CD4-positive, alpha-beta T cell treated with Interleukin-6 for 4 hours (primary cell): ENCODE results near the gene RMDN2.
"Not testable (repeated sequence)": the region's sequence is repeated elsewhere in the genome, so short reads cannot be mapped to it uniquely, and the experiment has no call there.

ENCODE experiments used
- DNase-seq: peaks from one replicate; pipeline ENCODE4 v3.0.0-alpha.2; 2020; ENCODE audit warnings: mixed read lengths

The RMDN2 gene

DNA sequence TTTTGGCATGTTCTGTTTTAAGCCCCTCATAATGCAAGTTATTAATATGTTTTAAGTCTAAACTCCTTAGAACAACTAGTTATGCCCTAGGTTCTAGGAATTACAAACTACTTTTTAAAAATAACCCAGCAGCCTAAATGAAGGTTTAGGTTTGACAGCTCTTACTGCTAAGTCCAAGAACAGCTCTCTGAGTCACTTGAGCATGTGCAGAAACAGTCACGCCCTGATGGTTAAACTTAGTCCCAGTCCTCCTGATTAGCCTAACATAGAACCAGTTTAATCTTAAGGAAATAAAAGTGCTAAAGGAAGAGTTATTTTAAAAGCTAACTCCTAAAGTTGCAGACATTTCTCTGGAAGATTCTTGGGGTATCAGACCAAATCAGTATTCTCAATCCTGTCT is 72.5 kb downstream of the RMDN2 start:
- no peak for DNase-seq

DNA sequence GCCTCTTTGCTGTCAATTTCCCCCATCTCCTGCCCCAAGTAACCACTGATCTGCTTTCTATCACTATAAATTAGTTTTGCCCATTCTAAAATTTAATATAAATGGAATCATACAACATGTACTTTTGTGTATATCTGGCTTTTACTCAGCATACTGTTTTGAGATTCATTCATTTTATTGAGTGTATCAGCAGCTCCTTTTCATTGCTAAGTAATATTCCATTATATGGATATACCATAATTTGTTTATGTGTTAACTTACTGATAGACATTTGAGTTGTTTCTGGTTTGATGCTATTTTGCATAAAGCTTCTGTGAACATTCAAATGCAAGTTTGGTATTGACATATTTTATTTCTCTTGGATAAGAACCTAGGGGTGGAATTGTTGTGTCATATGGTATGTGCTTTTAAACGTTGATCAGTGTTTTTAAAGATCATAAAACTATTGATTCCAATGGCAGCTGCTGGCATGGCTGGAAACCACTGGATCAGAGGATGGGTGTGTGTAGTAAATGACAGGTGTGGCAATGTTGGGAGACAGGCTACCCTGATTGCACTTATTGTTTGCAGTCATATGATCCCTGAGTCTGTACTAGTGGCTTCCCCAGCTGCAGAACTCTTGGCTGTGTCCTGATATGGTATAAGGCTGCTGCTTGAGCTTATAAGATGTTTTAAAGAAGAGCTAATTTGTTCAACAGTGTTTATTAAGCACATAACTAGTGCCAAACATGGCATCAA is 75.6 kb downstream of the RMDN2 start:
- DNase-seq: no peak

DNA sequence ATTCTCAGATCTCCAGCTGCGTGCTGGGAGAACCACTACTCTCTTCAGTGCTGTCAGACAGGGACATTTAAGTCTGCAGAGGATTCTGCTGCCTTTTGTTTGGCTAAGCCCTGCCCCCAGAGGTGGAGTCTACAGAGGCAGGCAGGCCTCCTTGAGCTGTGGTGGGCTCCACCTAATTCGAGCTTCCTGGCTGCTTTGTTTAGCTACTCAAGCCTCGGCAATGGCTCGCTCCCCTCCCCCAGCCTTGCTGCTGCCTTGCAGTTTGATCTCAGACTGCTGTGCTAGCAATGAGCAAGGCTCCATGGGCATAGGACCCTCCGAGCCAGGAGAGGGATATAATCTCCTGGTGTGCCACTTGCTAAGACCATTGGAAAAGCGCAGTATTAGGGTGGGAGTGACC is 85.1 kb downstream of the RMDN2 start:
- not testable (repeated sequence) for DNase-seq

DNA sequence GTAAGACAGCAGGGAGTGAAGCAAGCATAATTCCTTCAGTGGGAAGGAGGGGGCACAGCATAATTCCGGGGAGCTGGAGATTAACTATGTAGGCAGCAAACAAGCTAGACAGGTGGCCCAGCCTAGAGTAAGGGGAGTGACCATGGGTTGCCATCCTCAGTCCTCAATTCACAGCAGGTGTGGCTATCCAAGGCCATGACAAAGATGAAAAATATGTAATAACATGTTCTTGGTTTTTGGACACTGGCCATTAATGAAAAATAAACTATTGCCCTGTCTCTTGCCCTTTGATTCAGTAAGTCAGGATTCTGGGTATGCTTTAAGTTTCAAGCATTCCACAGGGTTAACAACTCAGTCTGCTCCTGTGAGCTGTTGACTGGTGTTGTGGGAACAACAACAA is 85.9 kb downstream of the RMDN2 start:
- DNase-seq: no peak

DNA sequence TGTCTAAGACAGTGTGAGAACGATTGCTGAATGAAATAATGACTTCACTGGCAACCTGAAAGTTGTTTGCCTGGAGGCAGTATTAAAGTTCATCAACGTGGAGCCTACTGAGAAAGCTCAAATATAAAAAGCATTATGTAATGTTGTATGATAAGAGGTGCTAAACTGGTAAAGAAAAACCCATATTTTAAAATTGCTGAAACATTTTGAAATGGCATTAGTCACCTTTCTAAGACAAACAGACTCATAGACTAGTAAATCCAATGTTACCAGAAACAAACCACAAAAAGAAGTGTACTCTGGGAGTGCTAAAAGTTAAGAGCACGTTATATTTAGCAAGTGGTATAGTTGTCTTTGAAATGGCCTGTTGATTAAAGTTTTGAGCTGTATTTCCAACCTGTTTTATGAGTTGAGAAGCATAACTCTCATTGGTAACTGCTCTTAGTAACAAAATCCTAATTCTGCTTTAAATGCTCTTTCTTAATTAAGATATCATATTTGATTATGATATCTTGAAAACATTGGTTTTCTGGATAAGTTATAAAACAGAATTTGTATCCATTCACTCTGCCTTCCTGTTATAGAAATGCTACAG is 88.2 kb downstream of the RMDN2 start:
- no peak for DNase-seq

DNA sequence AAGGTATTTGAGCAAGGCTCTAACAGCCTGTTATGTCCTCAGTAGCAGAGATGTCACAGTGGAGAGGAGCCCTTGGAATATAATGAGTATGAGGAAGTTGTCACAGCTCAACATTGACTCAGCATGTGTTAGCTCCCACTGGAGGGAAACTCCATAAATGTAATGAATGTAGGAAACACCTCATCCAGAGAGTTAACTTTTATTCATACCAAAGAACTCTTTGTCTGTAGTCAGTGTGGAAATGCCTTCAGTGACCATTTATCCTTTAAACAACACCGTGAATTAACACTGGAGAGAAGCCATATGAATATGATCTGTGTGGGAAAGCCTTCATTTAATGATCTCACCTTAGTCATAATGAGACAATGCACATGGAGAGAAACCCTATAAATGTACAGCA is 91.1 kb downstream of the RMDN2 start:
- DNase-seq: no peak

DNA sequence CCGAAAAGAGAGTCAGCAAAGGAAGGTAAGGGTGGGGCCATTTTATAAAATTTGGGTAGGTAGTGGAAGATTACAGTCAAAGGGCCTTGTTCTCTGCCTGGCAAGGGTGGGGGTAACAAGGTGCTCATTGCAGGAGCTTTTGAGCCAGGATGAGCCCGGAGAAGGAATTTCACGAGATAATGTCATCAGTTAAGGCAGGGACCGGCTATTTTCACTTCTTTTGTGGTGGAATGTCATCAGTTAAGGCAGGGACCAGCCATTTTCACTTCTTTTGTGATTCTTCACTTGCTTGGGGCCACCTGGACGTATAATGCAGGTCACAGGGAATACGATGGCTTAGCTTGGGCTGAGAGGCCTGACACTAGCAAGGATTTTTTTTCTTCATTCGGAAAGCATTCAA is 92.7 kb downstream of the RMDN2 start:
- DNase-seq: no peak

DNA sequence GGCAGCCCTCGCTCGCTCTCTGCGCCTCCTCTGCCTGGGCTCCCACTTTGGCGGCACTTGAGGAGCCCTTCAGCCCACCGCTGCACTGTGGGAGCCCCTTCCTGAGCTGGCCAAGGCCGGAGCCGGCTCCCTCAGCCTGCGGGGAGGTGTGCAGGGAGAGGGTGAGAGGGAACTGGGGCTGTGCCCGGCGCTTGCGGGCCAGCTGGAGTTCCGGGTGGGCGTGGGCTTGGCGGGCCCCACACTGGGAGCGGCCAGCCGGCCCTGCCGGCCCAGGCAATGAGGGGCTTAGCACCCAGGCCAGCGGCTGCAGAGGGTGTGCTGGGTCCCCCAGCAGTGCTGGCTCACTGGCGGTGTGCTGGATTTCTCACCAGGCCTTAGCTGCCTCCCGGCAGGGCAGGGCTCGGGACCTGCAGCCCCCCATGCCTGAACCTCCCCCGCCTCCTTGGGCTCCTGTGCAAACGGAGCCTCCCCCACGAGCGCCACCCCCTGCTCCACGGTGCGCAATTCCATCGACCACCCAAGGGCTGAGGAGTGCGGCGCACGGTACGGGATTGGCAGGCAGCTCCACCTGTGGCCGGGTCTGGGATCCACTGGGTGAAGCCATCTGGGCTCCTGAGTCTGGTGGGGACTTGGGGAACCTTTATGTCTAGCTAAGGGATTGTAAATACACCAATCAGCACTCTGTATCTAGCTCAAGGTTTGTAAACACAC is 95.4 kb downstream of the RMDN2 start:
- not testable (repeated sequence) for DNase-seq

DNA sequence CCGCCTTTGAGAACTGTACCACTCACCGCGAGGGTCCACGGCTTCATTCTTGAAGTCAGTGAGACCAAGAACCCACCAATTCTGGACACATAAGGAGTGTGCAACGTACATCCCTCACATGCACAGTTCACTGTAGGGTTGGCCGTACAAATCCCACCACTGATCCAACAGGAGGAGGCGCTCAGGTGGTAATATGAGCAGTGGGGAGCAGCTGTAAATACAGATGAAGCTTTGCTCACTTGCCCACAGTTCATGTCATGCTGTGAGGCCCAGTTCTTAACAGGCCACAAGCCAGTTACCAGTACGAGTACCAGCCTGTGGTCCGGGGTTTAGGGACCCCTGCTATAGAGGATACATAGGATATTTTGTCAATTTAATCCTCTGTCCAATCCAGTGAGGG is 96.5 kb downstream of the RMDN2 start:
- DNase-seq: no peak

DNA sequence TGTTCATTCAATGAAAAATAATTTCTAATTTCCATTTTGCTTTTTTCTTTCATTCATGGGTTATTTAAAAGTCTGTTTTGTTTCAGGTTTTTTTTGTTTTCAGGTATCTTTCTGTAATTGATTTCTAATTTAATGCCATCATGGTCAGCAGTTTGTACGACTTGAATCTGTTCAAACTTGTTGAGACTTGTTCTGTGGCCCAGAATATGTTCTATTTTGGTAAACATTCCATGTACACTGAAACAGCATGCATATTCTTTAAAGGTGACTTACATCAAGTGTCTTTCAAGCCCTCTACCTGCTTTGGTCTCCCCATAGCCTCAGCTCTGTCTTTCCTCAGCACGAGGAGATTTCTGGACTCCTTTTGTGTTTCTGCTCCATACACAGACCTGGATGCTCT is 101.8 kb downstream of the RMDN2 start:
- no peak for DNase-seq

DNA sequence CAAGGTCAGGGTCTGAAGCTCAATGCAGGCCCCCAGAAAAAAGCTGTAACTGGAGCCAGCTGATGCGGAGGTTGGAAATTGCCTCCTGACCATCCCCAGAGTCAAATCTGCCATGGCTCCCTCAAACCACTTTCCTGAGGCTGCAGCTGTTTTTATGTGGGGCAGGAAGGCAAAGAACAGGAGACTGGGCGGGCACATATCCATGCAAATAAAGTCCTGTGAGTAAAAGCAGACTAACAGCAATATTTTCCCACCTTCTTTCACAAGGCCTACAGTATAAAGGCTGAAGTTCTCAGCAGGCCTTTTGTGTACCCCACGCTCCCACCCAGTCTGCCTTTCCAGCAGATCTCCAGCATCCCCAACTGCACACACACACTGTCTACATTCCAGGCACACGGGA is 103.7 kb downstream of the RMDN2 start:
- no peak for DNase-seq

DNA sequence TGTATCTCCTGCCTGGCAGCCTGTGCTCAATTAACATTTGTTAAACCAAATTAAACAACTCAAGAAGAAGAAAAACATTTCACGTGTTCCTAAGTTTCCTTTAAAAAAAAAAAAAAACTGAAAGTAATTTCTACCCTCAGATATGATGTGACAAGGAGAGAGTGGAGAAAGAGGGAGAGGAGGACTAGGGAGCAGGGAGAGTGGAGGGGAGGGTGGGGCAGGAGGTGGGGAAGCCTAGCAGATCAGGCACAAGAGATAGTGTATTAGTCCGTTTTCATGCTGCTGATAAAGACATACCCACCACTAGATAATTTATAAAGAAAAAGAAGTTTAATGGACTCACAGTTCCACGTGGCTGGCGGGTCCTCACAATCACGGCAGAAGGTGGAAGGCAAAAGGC is 104.4 kb downstream of the RMDN2 start:
- DNase-seq: no peak

DNA sequence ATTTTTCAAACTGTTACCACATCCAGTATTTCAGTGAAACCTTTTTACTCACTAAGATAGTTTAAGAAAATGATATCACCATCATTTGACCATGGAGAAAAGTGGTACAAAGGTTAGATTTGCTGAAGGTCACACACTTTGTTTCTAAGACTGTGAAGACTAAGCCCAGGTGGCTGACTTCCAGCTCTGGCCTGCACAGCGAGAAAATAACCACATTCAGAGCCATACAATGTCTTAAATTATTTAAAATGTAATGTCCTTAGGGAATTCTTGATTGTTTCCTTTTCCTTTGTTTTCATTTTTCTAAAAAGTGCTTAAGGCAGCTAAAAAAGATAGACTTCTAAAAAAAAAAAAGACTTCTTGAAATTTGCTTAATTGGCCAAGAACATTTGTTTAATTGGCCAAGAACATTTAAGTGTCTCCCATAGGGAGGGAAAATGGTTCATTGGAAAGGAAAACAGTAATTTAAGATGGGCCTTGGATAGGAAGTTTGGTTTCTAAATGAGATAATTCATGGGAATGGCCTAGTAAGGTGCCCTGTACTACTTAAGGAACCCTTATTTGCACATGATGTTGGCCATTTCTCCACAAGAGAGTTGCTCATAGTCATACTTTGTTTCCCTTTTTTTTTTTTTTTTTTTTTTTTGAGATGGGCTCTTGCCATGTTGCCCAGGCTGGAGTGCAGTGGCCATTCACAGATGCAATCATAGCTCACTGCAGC is 105.7 kb downstream of the RMDN2 start:
- DNase-seq: no peak

DNA sequence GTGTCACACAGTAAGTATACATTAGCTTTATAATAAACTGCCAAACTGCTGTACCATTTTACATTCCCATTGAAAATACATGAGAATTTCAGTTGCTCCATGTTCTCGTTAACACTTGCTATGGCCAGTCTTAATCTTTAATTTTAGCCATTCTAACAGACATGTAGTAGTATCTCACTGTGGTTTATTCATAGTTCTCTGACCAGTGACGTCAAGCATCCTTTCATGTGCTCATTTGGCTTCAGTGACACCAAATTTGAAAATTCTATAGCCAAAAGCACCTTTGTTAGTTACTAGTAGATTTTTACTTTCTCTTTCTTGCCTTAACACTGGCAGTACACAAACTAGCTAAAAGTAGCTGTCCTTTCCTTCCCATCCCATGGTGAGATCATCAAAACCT is 107.9 kb downstream of the RMDN2 start:
- no peak for DNase-seq

DNA sequence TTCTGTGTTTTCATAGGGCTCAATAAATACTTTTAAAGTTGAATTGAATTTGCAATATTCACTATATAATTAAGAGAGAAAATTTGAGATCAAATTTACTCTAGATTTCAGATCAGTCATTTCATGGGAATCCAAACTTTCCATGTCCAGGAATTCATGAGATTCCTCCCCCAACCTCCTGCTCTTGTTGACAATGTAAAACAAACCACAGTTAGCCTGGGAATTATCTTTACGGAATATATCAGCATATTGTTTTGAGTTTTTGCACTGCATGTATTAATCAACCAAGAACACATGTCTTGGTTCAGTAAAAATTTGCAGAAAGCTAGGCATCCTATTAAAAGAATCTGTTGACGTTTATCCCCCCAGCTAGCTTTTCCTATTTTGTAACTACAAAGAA is 108.6 kb downstream of the RMDN2 start:
- no peak for DNase-seq

DNA sequence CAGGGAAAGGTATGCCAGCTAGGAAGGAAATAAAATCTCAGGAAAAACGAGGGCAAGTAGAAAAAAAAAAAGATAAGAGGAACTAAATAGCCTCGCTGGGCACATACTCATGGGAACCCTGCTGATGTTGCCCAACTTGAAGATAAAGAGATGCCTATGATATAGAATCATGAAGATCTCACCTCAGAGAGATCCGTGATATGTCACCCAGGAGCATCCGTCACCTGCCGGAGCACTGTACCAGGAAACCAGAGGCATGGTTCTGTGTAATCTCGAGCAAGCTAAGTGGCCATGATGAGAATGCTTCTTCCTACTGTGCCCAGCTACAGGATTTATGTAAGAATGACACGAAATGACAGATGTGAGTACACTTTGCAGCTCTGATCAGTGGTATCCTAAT is 110.9 kb downstream of the RMDN2 start:
- DNase-seq: no peak

DNA sequence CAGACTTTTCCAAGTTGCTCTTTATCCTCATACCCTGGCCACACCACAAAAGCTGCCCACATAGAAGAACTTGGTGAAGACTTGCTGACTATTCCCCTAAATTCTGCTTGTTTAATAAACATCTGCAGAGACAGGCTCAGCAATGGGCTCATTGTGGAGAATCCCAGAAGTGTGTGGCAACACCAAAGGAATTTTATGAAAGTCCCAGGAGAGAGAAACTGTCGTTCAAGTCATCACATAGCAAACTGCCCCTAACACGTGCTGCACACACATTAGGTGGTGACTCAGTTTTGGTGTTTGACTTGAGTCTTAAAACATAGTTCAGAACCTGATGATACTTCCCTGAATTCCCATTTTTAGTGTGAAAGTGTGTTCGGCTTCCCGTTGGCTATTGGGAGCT is 112.2 kb downstream of the RMDN2 start:
- no peak for DNase-seq

DNA sequence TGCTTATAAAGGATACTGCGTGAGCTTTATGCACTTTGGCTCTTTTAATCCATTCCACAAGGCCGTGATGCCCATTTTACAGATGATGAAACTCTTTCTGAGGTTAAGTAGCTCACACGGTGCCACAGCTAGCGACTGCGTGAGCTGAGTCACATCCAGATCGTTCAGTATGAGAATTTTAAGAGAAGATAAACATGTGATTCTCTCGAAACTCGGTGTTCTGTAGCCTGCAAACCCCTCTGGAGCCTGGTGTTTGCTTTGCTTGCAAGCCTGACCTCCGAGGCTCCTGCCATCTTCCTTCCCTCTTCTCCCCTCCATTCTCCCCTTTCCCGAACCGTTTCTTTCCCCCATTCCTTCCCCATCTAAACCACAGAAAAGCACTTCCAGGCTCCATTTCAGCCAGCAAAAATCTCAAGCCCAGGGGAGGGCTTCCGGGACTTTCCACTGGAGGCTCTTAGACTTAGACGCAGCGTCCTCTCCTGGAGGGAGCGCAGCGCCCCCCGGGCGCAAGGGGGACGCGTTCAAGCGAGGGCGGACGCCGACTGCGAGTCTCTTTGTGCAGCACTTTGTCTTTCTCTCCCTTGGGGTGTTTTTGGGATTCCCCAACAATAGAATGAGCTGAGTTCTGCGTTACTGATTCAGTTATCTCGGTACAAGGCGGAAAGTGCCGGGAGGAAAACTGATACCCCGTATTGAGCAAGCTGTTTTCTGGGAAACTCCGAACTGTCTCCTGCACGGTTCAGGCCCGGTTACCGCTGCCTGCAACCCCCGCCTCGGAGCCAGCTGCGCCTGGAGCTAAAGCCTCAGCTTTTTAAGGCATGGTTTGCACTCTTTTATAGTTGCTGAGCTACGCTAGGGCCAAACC is 112.9 kb downstream of the RMDN2 start:
- DNase-seq: no peak

DNA sequence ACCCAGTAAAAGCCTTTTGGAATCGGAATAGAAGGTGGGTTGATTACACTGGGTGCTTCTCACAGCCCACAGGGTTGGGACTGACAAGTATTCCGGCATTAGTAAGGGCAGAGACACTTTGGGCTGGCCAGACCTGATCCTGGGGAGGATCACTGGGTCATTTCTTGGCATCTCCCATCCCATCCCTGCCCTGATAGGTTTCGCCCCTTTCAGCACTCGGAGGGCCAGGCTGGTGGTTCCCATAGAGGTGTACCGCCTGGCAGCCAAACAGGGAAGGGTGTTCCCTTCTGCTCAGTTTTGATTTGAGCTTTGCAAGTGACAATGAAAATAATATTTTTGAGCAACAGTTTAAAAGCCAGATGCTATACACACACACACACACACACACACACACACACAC is 113.6 kb downstream of the RMDN2 start:
- no peak for DNase-seq

DNA sequence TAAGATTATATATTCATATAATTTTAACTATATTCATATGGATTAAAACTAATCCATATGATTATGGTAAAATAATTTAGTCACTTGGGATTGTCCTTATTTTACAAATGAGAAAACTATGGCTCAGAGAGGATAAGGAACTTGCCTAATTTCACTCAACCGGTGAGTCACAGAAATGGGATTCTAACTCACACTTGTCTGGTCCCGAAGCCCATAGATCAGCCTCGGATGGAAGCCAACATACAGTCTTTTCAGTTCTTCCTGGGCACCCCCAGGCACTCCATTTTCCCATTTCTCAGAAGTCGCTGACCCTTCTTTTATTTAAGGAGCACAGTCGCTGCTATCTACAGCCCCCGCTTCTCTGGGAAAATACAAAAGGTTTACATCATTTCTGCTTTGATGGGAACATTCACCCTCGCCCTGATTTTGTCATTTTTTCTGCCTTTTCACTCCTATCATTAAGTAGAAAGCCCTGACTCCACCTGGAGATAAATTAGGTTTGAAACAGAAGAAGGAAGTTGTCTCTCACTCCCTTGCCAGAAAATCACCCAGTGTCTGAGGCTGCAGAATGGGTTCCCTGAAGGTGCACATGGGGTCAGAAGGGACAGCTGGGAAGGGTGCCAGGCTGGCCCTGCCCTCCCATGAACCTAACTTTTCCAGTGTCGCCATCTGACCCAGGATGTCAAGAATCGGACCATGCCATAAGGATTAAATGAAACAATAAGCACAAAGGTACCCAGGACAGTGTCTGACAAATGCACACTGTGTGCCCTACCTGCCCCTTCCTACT is 114.2 kb downstream of the RMDN2 start:
- no peak for DNase-seq

DNA sequence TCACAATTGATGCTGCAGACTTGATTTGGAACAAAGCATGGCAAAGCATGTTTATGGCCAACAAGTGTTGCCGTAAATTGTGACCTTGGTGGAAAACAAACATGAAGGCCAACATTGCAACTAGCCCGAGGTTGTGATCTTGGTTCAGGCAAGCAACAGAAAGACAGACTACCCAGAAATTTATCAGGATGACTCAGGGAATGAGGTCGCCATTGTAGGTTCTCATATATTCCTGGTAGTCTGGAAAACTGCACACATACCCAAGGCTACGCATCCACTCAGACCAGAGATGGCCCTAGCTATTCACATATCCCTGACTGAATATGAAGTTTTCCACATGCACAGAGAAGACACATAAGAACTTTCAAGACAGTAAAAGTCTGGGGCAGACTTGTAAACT is 120.7 kb downstream of the RMDN2 start:
- no peak for DNase-seq

DNA sequence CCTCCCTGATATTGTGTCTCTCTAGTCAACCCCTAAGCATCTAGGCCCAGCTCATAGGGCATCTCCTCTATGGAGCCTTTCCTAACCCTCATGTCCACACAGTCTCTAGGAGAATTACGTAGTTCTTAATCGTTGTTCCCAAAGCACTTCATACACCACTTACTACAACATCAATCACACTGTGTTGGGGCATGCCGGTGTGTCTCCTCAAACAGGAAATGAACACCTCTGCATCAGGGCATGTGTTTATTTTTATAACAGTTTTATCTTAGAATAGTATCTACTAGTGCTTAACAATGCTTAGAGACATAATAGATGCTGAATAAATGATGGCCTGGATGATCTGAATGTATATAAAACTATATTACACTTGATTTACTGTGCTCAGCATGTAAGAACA is 131.1 kb downstream of the RMDN2 start:
- DNase-seq: no peak
